GM21526 (cell line): ENCODE data around the gene ETHE1.

ENCODE experiments used
- ATAC-seq: cut with Tn5 transposase; IDR thresholded peaks from one replicate; pipeline ENCODE4 v1.9.1; 2021; ENCODE audit warnings: moderate library complexity; ENCODE audit not compliant: unreplicated experiment, low FRiP score

The ETHE1 gene

GRCh38 chr19:43498233-43498842, 28.7 kb downstream of the ETHE1 start:
- no peak for ATAC-seq

DNA sequence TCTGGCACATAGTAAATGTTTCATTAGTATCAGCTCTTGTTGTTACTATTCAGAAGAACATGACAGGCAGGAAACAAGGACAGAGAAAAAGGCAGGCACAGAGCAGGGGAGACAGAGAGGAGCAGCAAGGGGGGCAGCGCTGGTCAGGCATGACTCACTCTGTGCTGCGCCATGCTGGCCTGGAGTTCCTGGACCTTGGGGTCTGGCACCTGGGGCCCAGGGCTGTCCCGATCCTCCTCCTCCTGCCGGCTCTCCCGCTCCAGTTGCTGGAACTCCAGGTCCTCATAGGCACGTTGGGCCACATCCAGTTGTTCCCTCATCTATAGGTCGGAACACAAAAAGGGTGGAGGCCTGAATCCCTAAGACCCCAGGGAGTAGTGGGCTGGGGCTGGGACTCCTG, 30.0 kb downstream of the ETHE1 start:
- no peak for ATAC-seq

DNA sequence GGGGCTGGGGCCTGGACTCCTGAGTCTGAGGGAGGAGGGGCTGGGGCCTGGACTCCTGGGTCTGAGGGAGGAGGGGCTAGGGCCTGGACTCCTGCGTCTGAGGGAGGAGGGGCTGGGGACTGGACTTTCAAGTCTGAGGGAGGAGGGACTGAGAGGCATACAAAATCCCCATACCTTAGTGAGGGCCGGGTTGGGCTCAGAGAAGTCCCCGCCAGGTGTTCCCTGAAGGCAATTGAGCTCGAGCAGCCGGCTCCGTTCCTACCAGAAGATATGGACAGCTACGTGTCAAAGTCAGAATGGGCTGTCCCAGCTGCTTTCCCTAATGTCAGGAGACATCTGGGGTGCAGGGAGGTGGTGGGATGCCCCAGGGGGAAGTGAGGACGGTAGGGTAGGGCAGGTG, 31.9 kb downstream of the ETHE1 start:
- ATAC-seq: no peak

DNA sequence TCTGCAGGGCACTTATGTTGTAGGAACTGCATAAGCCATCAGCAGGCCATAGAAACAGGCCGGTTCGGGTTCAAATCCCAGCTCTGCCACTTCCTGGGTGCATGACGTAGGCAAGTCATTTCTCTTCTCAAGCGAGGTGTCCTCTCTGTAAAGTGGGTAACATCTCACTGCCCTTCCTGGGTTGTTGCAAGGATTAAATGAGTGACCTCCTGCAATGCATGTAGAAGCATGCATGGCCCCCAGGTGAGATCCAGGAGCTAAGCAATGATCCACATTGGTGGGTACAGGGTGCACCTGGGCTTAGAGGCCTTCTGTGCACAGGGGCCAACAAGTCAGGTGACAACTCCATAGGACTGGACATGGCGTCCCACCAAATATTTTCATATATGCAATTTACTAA, 36.2 kb downstream of the ETHE1 start:
- ATAC-seq: no peak

- ATAC-seq: no peak
Measured at GRCh38 chr19:43489979-43490599, 36.9 kb downstream of the ETHE1 start.

DNA sequence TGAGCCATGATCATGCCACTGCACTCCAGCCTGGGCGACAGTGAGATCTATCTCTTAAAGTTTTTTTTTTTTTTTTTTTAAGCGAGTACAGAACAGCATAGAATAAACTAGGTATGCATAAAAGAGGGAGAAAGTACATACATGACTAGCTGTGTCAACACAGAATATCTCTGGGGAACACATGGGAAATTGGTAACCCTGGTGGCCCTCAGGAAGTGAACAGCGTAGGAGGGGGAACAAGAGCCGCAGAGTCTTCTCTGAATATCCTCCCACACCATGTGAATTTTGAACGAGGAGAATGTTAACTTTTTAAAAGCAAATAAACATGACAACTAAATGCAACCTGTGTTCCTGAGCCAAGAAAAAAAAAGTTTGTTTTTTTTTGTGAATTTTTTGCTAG, 37.7 kb downstream of the ETHE1 start:
- no peak for ATAC-seq

- ATAC-seq: no peak
Measured at GRCh38 chr19:43488179-43488578, 38.8 kb downstream of the ETHE1 start.

GRCh38 chr19:43486412-43486811, 40.6 kb downstream of the ETHE1 start:
- no peak for ATAC-seq

GRCh38 chr19:43485951-43486350, 41.0 kb downstream of the ETHE1 start:
- ATAC-seq: no peak

- ATAC-seq: no peak
Measured at GRCh38 chr19:43483281-43483680, 43.7 kb downstream of the ETHE1 start.

- no peak for ATAC-seq
Measured at GRCh38 chr19:43482193-43482592, 44.8 kb downstream of the ETHE1 start.

GRCh38 chr19:43481701-43482100, 45.3 kb downstream of the ETHE1 start:
- ATAC-seq: no peak

GRCh38 chr19:43480574-43480973, 46.4 kb downstream of the ETHE1 start:
- no peak for ATAC-seq

- ATAC-seq: no peak
Measured at GRCh38 chr19:43479961-43480561, 46.9 kb downstream of the ETHE1 start.

DNA sequence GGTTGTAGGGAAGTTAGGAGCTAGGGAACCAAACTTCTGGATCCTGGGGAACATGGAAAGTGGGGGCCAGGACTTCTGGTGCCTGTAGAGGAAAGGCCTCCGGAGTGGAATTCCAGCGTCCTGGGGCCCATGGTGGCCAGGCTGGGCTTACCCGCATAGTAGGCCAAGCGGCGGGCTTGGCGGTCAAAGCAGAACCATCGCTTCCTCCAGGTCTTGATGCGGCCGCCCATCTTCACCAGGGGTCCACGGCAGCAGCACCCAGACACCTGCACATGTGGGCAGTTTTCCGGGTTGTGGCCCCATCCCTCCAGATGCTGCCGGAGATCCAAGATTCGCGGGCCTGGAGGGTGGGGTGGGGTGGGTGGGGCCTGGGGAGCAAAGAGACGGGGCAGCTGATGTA, 47.8 kb downstream of the ETHE1 start:
- no peak for ATAC-seq

DNA sequence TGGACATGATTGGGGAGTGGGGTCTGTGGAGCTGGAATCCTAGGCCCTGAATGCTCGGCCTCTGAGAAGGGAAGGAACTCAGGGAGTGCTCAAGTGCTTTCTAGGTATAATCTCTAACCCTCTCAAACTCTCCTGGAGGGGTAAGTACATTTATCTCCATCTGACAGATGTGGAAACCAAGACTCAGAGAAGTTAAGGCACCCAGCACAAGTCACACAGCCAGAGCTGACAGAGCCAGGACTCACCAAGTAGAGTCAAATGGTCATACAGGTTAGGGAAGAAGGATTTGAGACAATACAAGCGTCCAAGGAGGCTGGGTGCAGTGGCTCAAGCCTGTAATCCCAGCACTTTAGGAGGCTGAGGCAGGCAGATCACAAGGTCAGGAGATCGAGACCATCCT, 48.7 kb downstream of the ETHE1 start:
- no peak for ATAC-seq

DNA sequence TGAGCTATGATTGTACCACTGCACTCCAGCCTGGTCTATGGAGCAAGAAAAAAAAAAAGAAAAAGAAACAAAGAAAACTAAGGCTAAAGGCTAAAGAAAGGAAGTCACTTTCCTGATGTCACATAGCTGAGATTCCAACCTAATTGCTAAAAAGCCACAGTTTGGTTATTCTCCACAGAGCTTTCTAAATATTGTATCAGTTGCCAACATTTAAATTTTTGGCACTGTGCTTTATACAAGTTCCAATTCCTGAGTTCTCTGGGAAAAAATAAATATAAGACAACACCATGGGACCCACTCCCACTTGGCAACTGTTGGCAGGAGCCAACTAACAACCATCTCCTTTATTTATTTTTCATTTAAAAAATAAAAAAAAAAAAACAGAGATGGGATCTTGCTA, 50.4 kb downstream of the ETHE1 start:
- no peak for ATAC-seq

GRCh38 chr19:43474986-43475705, 51.9 kb downstream of the ETHE1 start:
- no peak for ATAC-seq

DNA sequence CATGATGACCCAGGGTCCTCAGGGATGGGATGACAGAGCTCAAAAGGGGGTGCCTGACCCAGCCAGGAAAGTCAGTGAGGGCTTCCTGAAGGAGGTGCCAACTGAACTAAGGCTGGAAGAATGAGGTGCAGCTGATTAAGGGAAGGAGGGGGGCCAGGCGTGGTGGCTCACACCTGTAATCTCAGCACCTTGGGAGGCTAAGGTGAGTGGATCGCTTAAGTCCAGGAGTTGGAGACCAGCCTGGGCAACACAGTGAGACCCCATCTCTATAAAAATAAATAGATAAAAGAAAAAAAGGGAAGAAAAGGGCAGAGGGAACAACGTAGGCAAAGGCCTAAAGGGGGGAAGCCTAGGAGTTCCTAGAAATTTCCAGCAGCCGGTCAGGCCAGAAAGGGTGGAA, 52.5 kb downstream of the ETHE1 start:
- no peak for ATAC-seq

DNA sequence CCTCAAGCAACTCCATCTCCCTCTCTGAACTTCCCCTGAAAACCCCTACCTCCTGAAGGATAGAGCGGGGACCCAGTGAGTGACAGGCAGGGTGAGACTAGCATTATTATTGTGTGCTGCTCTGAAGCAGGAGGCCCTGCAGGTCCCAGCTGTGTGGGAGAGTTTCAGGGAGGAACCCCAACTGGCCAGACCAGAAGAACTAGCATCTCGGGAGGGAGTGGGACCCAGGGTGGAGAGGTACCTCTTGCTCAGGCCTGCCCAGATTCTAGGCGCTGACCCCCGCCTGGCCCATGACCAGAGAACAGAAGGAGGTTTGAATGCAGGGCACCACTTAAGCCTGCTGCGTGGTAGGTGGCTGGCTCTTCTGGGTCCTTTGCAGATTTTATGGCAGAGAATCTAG, 55.9 kb downstream of the ETHE1 start:
- no peak for ATAC-seq

- ATAC-seq: no peak
Measured at GRCh38 chr19:43470288-43470687, 56.7 kb downstream of the ETHE1 start.

DNA sequence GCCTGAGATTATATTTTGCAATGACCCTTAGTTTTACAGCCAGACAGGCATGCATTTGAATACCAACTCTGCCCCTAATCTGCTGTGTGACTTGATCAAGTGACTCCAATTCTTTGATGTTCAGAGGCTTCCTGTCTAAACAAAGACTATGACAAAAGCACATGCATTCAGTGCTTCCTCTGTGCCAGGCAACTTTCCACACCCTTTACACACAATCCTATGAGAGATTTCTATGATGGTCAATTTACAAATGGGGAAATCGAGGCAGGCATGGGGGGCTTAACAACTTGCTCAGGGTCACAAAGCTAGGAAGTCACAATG, 57.9 kb downstream of the ETHE1 start:
- ATAC-seq: no peak
